HL-60 (cell line): Measurements from ENCODE around the gene BLOC1S3.

Experiments used
- DNase-seq, 2 experiments: peaks; one replicate each; pipeline ENCODE4 v3.0.0-alpha.2; 2010 to 2020; ENCODE audit warnings: low read depth in 1 of 2, low spot score in 1 of 2
- H3K27ac ChIP-seq: fragments of 250-450 bp; sonication (Bioruptor Pico); replicated peaks from 2 replicates; pipeline ENCODE4 v1.5.1; 2020; ENCODE audit warnings: mild to moderate bottlenecking, moderate library complexity
- H3K27me3 ChIP-seq: fragments of 250-450 bp; sonication (Bioruptor Pico); 2 replicates; pipeline ENCODE4 v1.5.1; 2021; ENCODE audit warnings: mild to moderate bottlenecking, moderate library complexity; ENCODE audit not compliant: insufficient read depth, poor library complexity, severe bottlenecking
- H3K4me3 ChIP-seq: replicated peaks from 2 replicates; pipeline ENCODE4 v1.5.1; 2011; ENCODE audit warnings: mild to moderate bottlenecking, control low read depth, low read length; ENCODE audit not compliant: insufficient read depth
- GABPA ChIP-seq: IDR thresholded peaks from 2 replicates; pipeline ENCODE4 v1.6.1; 2012; ENCODE audit warnings: low read depth
- POLR2AphosphoS5 ChIP-seq: IDR thresholded peaks from 2 replicates; pipeline ENCODE4 v1.6.1; 2012; ENCODE audit warnings: low read depth
- SPI1 ChIP-seq: IDR thresholded peaks from 2 replicates; pipeline ENCODE4 v1.6.1; 2012; ENCODE audit warnings: low read depth, mild to moderate bottlenecking, borderline replicate concordance
- TF ChIP-seq, protein P1 (sequence below): IDR thresholded peaks from 2 replicates; pipeline ENCODE4 v1.6.1; 2012; ENCODE audit warnings: low read depth; ENCODE audit not compliant: insufficient replicate concordance
- TF ChIP-seq, protein P2 (sequence below): IDR thresholded peaks from one replicate; pipeline ENCODE4 v1.5.1; 2011; ENCODE audit warnings: low read length, control low read depth, inconsistent platforms; ENCODE audit not compliant: insufficient read depth

BLOC1S3 gene

DNA sequence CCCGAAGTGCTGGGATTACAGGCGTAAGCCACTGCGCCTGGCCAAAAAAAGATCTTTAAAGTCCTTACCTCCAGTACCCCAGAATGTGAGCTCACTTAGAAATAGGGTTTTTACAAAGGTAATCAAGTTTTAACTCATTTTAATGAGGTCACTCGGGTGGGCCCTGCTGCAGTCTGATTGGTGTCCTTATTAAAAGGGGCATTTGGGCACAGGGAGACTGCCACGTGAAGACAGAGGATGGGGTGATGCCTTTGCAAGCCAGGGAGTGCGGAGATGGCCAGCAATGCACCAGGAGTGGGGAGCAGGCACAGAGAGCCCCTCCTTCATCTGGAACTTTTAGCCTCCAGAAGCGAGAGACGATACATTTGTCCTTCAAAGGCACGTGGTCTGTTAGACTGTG, 29.5 kb upstream of the BLOC1S3 start:
- Histone ChIP-seq H3K27ac (no peak overlapping the region), H3K4me3 (no peak overlapping the region), H3K27me3 (peaks cover 20% of the 10 kb centered on the region)
- DNase-seq = no peak
- TF ChIP-seq GABPA = no peak
- TF ChIP-seq POLR2AphosphoS5 = no peak
- TF ChIP-seq SPI1 = no peak
- TF ChIP-seq, protein P1, sequence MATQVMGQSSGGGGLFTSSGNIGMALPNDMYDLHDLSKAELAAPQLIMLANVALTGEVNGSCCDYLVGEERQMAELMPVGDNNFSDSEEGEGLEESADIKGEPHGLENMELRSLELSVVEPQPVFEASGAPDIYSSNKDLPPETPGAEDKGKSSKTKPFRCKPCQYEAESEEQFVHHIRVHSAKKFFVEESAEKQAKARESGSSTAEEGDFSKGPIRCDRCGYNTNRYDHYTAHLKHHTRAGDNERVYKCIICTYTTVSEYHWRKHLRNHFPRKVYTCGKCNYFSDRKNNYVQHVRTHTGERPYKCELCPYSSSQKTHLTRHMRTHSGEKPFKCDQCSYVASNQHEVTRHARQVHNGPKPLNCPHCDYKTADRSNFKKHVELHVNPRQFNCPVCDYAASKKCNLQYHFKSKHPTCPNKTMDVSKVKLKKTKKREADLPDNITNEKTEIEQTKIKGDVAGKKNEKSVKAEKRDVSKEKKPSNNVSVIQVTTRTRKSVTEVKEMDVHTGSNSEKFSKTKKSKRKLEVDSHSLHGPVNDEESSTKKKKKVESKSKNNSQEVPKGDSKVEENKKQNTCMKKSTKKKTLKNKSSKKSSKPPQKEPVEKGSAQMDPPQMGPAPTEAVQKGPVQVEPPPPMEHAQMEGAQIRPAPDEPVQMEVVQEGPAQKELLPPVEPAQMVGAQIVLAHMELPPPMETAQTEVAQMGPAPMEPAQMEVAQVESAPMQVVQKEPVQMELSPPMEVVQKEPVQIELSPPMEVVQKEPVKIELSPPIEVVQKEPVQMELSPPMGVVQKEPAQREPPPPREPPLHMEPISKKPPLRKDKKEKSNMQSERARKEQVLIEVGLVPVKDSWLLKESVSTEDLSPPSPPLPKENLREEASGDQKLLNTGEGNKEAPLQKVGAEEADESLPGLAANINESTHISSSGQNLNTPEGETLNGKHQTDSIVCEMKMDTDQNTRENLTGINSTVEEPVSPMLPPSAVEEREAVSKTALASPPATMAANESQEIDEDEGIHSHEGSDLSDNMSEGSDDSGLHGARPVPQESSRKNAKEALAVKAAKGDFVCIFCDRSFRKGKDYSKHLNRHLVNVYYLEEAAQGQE = no peak
- TF ChIP-seq, protein P2, sequence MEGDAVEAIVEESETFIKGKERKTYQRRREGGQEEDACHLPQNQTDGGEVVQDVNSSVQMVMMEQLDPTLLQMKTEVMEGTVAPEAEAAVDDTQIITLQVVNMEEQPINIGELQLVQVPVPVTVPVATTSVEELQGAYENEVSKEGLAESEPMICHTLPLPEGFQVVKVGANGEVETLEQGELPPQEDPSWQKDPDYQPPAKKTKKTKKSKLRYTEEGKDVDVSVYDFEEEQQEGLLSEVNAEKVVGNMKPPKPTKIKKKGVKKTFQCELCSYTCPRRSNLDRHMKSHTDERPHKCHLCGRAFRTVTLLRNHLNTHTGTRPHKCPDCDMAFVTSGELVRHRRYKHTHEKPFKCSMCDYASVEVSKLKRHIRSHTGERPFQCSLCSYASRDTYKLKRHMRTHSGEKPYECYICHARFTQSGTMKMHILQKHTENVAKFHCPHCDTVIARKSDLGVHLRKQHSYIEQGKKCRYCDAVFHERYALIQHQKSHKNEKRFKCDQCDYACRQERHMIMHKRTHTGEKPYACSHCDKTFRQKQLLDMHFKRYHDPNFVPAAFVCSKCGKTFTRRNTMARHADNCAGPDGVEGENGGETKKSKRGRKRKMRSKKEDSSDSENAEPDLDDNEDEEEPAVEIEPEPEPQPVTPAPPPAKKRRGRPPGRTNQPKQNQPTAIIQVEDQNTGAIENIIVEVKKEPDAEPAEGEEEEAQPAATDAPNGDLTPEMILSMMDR = no peak

DNA sequence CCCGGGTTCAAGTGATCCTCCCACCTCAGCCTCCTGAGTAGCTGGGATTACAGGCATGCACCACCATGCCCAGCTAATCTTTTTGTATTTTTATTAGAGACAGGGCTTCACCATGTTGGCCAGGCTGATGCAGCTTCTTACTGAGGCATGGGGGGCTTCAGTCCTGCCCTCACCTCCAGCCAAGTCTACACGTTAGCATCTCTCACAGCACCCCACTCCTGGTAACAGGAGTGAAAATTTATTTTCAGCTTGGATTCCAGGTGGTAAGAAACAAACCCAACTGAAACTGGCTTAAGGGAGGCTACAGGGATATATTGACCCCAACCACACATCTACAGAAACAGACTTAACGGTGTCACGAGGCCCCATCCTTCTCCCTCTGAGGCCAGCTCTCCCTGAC, 28.4 kb upstream of the BLOC1S3 start:
- Histone ChIP-seq H3K27ac (no peak overlapping the region), H3K4me3 (no peak overlapping the region), H3K27me3 (peaks cover 26% of the 10 kb centered on the region)
- no peak for DNase-seq
- no peak for TF ChIP-seq SPI1
- no peak for TF ChIP-seq GABPA
- TF ChIP-seq, protein P2 = no peak
- TF ChIP-seq, protein P1 = no peak
- no peak for TF ChIP-seq POLR2AphosphoS5

DNA sequence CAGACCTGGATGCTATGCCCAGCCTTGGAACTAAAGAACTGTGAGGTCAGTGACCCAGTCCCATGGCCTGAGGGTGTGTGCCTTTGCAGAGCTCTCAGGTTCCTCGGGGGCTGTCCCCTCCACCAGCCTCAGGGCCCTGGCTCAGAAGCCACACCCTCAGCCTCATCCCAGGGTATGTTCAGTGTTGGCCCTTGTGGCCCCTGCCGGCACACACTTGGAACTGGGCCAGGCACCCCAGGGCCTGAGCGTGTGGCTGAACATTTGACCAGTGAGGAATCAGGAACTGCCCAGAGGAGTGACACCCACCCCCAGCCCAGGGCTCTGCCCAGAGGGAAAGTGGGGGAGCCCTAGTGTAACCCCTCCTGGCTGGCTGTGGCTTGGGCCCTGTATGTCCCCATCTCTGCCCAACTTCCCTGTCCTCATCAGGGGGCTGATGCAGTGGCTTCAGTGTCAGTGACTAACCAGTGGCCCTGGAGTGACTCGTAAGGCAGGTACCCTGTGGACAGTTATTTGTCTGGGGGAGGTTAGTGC, 27.8 kb upstream of the BLOC1S3 start:
- TF ChIP-seq GABPA (no peak), SPI1 (no peak), POLR2AphosphoS5 (no peak)
- TF ChIP-seq, protein P2 = no peak
- TF ChIP-seq, protein P1 = no peak
- Histone ChIP-seq H3K4me3 (no peak overlapping the region), H3K27me3 (peaks cover 26% of the 10 kb centered on the region), H3K27ac (no peak overlapping the region)
- DNase-seq = no peak
